NT2/D1 (cell line): Measurements from ENCODE around the gene FAM234B.

ENCODE experiments used
- YY1 ChIP-seq: IDR thresholded peaks from 2 replicates; pipeline ENCODE4 v1.6.1; 2011; ENCODE audit not compliant: insufficient read length, insufficient read depth
- ZNF274 ChIP-seq: IDR thresholded peaks from 2 replicates; pipeline ENCODE4 v1.6.1; 2011; ENCODE audit warnings: mild to moderate bottlenecking, low read depth, low read length

- TF ChIP-seq YY1 (no peak), ZNF274 (no peak)
Observed at GRCh38 chr12:12998248-12998647, 45.9 kb upstream of the FAM234B start.
